EL (cell line): ENCODE measurements around the gene CAMK2D.

Experiments used
- DNase-seq: peaks from one replicate; pipeline ENCODE4 v3.0.0-alpha.2; 2016

CAMK2D gene

DNA sequence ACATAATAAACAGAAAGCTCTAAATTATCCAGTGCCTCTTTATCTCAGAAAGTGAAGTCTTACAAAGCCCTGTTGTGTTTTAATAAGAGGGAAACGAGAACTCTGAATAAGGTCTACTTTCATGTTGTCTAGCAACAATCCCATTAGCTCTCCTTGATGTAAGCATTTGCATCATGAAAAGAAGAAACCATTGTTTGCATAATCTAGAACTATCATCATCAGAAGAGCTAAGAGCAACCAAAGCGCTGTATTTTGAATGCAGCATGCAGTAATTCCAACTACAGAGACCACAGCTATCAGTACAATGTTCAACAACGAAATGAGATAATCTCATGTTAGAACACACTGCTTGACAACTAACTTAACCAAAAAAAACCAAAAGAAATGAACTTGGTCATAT lies 257.1 kb downstream of the CAMK2D start:
- DNase-seq = no peak

DNA sequence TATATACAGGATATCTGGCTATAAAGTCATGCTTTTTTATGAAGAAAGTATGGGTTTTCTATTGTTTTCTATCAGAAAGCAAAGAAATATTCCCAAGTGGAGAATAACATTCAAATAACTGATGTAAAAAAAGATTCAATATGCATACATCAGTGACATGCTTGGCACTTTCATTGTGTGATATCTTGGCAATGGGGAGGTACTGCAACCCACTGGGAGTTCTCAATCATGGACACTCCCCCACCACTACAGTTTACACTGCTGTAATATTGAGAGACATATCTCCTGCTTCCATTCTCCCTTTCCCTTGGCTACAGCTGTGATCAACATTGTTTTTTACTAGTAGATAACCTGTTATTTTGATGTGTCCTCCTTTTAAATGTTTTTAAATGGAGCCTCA lies 257.8 kb downstream of the CAMK2D start:
- DNase-seq = no peak

DNA sequence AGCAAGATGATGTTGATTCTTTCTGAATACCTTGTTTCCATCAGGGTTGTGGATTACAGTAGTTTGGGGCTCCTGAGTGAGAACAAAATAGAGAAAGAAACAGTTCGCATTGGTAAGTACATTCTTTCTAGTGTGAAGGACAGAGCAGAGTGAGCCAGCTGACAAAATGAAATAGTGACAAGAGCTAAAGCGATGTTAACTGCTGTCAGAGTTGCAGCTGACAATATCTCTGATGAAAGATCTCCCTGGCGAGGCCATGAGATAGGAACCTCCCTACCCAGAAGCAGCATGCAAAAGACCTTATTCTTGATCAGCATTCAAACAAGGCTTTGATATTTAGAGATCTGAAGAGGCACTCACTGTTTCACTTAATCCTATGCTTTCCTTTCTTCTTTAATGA lies 258.6 kb downstream of the CAMK2D start:
- DNase-seq = no peak

DNA sequence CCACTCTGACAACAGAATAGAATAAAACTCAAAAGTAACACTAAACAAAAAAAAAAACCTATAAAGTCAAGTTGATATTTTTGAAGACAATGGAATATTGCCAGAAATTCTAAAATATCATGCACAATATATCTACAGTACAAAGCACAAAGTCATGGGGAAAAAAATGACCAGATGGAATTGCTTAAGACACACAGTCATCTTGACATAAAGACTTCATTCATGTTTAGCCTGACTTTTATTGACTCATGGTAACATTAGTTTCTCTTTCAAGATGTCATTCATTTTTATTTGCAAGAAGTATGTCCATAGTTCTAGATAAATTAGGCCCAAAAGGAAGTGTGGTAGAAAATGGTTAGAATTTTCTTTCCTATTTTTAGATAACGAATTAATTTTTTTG lies 259.1 kb downstream of the CAMK2D start:
- DNase-seq = peak; percentile 6

DNA sequence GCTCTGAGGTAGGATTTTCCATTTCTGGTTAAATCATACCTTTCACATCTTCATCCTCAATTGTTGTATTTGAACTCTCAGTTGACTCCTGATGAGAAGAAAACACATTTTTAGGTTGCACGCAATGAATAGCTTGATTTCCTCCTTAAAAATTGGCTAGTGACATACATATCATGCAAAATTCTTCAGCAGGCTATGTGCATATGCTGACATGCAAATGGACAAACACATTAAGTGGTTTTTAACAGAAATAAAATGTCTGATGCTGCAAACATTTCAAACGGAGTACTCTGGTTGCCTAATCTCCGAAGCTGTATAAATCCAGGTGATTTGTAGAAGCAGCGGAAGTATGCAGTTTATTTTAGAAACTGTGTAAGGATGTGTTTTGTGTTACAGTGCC lies 261.1 kb downstream of the CAMK2D start:
- no peak for DNase-seq

DNA sequence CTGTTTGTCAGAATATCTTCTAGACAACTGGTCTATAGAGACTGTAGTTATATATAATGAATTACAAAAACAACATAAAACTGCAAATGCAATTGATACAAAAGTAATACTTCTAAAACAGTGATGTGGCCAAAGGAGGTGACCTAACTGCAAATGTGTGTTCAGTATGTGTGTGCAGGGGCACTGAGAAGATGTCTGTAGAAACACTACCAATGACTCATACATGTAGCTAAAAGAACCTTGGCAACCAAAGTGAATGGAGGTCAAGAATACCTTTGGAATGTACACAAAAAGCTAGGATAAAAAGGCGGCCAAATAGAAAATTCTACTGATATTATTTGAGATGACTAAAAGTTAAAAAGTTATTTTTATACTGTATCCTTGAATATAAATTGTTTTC lies 261.8 kb downstream of the CAMK2D start:
- DNase-seq = peak; percentile 48

DNA sequence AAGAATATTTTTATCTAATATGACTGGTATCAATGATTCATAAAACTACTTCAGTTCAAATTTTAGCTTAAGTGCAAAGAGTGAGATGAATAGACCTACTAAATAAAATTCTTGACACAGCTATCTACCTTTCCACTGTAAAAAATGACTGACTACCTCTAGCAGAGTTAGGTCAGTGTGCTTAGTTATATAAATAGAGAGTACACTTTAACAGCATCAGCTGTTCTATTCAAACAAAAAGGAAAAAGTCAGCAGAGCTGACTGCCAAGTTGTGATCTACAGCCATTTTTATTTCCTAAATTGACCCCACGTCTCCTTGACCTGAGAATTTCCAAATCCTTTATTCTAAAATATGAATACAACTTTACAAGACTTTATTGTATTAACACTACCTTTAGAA lies 262.4 kb downstream of the CAMK2D start:
- no peak for DNase-seq

DNA sequence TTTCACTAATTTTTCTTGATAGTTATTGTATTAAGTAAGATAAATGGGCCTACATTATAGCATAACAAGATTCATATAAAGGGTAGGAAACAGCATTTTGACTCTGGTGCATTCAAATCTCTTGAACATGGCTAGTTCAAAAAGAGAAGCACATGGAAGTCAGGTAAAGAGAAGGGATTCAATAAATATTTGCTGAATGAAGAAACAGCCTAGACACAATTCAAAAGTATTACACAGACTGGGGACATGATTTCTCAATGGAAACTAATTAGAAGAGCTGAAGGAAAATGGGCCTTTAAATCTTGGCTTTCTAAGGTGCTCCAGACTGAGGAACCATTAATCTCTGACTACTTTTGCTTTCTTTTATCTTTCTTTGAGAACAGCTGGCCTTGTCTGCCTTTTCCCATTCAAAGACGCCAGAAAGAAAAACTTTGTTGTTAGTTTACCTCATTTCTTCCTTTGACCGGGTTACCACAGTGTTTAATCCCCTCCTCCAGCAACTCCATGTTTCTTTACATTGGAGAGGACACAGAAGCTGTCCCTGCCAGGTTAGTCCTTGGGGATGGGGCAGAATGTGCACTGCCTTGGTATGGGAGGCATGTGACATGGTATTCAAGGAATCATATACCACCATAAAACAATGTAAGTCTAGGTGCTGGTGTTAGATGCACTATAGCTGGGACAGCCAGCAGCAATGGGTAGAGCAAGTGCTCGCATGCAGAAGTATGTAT lies 264.2 kb downstream of the CAMK2D start:
- no peak for DNase-seq

DNA sequence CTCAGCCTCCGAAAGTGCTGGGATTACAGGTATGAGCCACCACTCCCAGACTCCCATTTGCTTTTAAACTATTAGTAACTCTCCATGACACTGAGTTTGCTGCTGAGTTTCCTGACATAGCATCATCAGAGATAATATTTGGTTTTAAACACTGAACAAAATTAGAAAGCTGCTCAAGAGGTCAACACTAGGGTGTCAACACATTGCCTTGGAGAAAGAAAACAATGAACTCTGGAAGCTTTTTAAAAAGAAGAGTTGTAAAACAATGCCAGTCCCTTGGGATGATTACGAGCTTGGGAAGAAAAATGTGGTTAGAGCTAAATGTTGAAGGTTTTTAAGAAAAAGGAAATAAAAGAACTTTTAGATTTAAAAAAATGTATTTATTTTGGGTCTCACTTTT lies 264.8 kb downstream of the CAMK2D start:
- DNase-seq = no peak

DNA sequence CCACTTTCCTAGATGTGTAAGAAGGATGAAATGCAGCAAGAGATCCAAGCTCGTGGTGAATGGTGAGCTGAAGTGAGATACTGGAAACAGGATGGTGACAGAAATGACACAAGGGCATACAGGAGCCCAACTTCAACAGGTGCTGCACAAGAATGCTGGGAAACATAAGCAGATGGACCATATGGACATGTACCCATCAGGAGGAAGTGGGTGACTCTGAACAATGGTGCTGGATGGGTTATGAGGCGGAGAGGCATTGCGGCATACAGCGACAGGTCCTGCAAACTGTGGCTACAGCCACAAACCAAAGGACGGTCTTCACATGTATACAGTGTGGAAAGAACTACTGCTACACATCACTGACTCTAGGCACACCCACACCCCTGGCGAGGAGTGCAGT lies 265.7 kb downstream of the CAMK2D start:
- DNase-seq = no peak

DNA sequence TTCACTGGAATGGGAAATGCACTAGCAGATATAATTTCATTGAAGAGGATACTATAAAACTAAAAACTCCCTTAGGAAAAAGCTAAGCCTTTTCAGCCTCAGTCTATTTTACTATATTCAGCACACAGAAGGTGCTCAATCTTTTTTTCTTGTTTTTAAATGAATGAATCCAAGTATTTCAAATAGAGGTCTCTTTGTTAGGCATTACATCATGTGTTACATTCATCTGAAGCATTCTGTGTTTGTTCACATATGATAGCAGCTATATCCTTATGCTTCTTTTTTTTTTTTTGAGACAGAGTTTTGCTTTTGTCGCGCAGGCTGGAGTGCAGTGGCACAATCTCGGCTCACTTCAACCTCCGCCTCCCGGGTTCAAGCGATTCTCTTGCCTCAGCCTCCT lies 278.4 kb downstream of the CAMK2D start:
- DNase-seq = no peak

DNA sequence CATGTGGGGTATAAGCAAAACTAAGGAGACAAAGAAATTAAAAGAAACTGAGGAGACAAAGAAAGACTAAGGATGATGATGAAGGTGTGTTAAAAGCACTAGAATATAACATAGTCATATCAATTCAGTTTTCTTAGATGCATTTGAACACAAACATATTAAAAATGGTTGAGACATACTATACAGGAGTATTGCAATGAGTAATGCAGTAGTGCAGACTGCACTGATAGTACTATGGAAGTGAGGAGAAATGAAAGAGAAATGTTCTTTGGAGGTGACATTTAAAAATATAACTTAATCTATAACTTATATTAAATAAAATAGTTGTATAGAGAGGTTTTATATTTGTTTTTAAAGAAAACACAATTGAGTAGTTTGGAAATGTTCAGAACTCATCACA lies 279.2 kb downstream of the CAMK2D start:
- DNase-seq = no peak

DNA sequence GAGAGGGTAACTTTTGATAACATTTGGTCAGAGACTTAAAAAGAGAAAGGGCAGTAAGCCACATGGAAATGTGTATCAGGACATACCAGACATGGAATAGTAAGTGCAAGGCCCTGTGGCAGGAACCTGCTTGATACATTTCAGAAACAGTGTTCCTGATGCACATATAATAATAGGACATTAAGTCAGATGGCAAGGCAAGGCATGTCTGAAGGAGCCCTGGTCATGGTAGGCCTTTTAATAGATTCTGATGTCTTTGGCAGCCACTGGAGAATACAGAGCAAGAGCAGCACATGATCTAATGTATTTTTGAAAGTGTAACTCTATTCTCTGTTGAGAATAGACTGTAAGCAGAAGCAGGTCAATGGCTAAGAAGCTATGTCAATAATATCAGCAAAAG lies 279.7 kb downstream of the CAMK2D start:
- no peak for DNase-seq

DNA sequence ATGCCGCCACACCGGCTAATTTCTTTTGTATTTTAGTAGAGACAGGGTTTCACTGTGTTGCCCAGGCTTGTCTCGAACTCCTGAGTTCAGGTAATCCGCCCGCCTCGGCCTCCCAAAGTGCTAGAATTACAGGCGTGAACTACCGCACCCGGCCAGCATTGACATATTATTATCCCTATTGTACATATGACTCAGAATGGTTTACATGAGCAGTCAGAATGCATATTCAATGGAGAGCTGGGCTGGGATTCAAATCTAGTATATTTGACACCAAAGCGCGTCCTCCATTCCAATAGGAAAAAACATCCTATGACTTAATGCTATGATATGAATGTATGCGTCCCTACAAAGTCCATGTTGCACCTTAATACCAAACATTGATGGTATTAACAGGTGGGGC lies 281.4 kb downstream of the CAMK2D start:
- no peak for DNase-seq

DNA sequence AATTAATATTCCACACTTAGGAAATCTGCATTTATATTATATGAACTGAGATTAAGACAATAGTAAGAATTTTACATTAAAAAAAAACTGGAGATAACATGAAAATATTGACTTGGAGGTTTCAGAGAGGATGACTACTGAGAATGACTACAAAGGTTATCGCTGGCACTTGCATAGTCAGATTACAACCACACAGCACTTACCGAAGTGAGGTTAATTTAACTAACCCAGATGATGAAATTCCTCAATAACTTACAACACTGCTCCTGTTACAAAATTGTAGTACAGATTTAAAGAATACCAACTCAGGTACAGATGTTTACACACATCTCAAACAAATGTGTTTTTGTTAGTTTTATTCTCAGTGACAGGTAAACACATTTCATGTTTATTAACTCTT lies 283.5 kb downstream of the CAMK2D start:
- no peak for DNase-seq

DNA sequence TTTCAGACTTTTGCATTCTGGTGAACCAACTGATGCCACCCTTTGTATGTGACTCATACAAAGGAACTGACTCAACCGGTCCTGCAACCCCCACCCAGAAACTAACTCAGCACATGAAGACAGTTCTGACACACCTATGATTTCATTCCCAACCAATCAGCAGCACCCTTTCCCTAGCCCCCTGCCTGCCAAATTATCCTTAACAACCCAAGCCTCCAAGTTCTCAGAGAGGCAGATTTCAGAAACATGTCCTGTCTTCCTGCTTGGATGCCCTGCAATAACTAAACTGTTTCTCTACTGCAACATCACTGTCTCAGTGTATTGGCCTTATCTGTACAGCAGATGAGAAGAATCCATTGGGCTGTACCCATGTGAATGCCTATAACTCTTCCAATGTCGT lies 284.7 kb downstream of the CAMK2D start:
- peak; percentile 36 for DNase-seq

DNA sequence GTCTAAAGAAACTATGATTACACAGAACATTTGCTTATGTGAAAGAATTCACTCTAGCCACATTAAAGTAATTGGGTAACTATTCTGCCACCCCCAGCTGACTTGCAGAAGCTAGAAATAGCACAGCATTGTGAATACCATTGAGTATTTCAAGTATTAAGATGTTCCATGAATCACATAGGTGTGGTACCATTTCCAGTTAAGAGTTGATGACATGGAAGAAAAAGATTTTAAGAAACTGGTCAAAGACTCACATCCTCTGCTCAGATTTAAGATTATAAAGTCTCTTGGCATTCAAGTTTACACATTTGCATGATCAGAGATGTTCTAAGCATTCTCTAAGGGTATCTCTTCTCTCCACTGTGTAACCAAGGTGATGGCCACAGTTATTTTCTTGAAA lies 287.5 kb downstream of the CAMK2D start:
- peak; percentile 53 for DNase-seq

DNA sequence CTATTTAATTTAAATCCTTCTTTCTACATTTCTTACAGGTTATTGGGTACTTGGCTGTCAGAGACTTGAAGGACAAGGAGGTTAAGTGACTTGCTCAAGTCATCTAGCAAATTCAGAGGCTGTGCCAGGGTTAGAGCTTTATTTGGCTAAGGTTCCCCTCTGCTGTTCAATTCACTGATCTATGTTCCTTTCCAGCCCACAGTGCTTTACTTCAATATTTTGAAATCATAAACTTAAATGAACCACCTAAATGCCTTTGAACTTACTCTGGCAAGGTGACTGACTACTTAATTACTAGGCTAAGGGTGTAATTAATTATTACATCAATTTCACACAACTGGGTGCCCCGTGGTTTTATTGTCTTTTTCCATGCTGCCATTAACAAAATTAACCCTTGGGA lies 288.7 kb downstream of the CAMK2D start:
- no peak for DNase-seq

DNA sequence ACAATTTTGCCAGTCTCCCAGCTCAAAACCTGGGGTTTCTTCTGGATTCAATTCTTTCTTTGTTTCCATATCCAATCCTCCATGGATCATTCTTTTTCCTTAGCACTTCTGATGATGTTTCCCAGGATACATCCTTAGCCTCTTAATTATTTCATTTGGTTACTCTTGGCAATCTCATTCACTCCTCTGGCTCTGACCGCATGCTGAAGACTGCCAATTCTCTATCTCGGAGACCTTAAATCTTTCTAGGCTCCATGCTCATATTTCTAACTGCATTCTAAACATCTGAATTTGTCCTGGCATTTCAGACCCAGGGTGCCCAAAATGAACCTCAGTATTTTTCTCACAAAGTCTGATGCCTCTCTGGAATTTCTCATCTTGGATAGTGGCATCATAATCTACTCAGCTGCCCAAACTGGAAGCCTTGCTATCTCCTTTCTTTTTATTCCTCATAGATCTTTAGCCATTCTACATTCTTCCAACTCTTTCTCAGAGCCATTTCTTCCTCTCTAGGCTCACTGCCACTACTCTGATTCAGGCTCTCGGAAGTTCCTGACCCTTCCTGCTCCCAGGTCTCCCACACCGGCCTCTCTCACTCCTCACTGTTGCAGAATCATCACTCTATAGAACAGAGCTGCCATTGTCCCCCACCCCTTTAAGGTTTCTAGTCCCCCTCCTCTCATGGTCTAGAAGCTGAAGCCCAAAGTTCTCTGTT lies 290.2 kb downstream of the CAMK2D start:
- DNase-seq = no peak

DNA sequence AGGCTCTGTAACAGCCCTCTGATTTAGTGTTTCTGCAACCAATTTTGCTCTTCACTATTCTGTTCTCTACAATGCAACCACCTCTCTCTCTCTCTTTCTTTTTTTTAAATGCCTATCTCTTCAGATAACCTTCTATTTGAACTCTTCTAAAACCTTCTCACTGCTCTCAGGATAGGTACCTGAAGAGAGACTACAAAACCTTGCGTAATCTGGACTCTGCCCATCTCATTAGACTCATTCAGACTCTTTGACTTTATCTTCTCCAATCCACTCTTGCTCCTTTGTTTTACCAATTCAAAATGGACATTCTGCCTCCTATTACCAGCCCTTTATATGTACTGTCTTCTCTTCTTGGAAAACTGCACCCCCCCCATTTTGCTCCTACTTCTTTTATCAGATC lies 291.6 kb downstream of the CAMK2D start:
- DNase-seq = no peak

DNA sequence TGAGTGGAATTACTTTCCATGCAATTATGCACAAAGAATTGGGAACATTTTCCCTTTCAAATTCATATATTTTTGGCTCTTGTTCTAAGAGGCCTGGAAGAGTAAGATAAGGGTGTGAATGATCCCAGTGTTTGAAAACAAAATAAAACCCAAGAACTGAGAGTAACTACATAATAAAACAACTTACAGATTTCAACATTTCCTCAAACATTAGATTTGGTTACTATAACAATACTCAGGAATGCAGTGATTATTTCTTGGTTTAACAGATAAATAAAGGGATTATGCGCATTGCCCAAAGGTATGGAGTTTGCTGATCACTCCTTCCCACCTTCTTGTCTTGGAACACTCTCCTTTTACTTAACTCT lies 292.5 kb downstream of the CAMK2D start:
- no peak for DNase-seq

DNA sequence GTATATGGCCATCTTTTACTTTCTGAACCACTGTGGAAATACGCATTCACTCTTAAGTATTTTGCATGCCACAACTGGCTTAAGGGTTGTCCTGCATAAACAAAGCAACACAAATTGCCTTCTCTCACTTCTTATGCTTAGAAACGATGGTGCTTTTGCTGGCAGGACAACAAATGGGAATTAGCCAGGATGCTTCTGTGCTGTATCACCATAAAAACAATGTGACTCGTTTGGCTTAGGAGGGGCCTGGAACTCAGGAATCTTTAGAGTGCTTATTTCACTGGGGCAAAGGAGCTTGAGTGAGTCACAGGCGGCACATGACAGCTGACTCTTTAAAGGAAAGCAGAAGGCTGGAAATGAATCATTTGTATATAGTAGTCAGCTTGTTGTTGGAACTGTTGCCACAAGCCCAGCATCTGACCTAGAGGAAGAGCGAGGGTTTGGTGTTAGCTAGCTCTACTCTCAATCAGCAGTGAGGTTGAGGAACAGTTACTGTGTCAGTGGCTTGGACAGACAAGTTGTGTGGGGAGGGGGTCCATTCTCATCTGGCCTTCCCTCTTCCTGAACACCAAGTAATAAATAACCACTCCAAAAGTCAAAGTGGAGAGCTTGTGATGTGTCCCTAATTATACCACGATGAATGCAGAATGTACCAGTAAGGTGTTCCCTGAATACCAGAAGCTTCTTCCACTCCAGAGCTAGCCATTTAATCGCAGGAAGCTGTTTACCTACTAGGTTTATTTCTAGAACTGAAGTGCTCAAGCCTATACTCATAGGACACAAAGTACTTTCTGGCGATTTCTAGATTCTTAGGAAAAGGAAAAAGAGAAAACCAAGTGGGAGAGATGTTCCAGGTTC lies 293.1 kb downstream of the CAMK2D start:
- peak; percentile 99 for DNase-seq

DNA sequence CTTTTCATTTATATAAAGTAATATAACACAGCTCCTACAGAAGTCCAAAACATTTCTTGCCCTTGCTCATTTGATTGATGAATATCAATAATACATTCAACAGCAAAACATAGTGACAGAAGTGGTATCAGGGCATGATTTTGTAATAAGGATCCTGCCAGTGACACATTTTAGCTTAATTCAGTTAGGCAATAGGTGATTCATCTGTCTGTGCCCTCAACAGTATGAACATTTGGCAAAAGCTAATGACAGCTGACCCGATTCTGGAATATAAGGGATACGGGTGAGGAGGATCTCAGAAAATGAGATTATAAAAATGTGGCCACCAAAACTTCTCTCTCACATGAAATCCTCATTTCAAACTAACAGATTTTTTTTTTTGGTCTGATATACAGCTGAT lies 294.0 kb downstream of the CAMK2D start:
- peak; percentile 71 for DNase-seq

DNA sequence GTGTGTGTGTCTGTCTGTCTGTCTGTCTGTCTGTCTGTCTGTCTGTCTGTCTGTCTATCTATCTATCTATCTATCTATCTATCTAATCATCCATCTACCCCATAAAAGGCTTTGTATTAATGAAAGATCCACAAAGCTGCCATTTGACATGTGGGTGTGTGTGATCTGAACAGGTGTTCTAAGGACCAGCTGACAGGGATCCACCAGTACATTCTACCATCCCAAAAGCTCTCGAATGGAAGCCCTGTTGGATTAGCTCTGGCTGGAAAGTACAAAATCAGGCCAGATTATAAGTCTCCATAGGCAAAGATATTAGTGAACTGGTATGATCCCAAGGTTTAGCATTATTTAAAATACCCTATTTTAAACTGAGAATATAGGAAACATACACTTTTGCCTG lies 299.3 kb downstream of the CAMK2D start:
- no peak for DNase-seq
